ENCODE measurements around the gene KRT10.

DNA sequence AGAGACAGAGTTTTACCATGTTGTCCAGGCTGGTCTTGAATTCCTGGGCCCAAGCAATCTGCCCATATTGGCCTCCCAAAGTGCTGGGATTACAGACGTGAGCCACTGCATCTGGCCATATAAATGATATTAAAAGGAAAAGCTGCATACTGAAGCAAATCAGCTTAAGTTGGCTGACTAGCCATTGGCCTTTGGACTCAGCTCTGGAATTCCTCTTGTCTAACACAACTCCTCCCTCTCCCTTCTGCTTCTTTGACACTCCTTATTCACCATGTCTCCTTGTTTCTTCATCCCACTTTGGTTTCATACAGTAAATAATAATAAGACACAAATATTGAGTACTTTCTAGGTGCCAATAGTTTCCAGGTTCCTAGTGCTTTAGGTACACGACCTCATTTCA is 37.1 kb upstream of the KRT10 start:
- no peak for TF ChIP-seq CTCF (IDR thresholded peaks at IDR 0.05)
- TF ChIP-seq EP300 (IDR thresholded peaks at IDR 0.05; ENCODE audit: borderline replicate concordance in 1 of 2, low read depth in 1 of 2, low read length in 1 of 2), result no peak
- no peak for TF ChIP-seq TAF1 (IDR thresholded peaks at IDR 0.05; ENCODE audit: borderline replicate concordance, low read depth, low read length)
- no peak for TF ChIP-seq GABPA (IDR thresholded peaks at IDR 0.05; ENCODE audit: low read depth)
- no peak for TF ChIP-seq SMC3 (IDR thresholded peaks at IDR 0.05; ENCODE audit: low read depth, low read length)
- TF ChIP-seq YY1 (IDR thresholded peaks at IDR 0.05; ENCODE audit: low read depth), result no peak
- TF ChIP-seq RFX5 (IDR thresholded peaks at IDR 0.05; ENCODE audit: low read length), result no peak
- no peak for TF ChIP-seq POLR2AphosphoS5 (IDR thresholded peaks at IDR 0.05; ENCODE audit: low read depth, low read length)
- TF ChIP-seq, protein P1, sequence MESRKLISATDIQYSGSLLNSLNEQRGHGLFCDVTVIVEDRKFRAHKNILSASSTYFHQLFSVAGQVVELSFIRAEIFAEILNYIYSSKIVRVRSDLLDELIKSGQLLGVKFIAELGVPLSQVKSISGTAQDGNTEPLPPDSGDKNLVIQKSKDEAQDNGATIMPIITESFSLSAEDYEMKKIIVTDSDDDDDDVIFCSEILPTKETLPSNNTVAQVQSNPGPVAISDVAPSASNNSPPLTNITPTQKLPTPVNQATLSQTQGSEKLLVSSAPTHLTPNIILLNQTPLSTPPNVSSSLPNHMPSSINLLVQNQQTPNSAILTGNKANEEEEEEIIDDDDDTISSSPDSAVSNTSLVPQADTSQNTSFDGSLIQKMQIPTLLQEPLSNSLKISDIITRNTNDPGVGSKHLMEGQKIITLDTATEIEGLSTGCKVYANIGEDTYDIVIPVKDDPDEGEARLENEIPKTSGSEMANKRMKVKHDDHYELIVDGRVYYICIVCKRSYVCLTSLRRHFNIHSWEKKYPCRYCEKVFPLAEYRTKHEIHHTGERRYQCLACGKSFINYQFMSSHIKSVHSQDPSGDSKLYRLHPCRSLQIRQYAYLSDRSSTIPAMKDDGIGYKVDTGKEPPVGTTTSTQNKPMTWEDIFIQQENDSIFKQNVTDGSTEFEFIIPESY (IDR thresholded peaks at IDR 0.05; ENCODE audit: borderline replicate concordance, low read depth), result no peak
- no peak for TF ChIP-seq RCOR1 (IDR thresholded peaks at IDR 0.05; ENCODE audit: low read length)
- TF ChIP-seq NRF1 (IDR thresholded peaks at IDR 0.05; ENCODE audit: low read depth, low read length), result no peak
- TF ChIP-seq CHD2 (IDR thresholded peaks at IDR 0.05; ENCODE audit: low read length, partially characterized antibody), result no peak

Data from SK-N-SH (cell line).